Gastrocnemius medialis (tissue), 4 donors: ENCODE measurements around the gene CHCHD3.

Experiments
- POLR2A ChIP-seq, 2 donors: fragments of 450-650 bp; IDR thresholded peaks; one replicate each; pipeline ENCODE4 v1.6.1; 2017; ENCODE audit warnings: antibody characterized with exemption in 2 of 2, mild to moderate bottlenecking in 2 of 2, moderate library complexity in 2 of 2
- TF ChIP-seq, protein P1 (sequence below), 5 experiments: fragments of 450-650 bp in 3 of 5; fragments of 200-600 bp in 2 of 5; sonication (generic) in 2 of 5; IDR thresholded peaks in 4 of 5; conservative IDR thresholded peaks in 1 of 5; 1 replicate in 4 of 5; 2 replicates in 1 of 5; pipeline ENCODE4 v1.5.1; 2016 to 2019; ENCODE audit warnings: antibody characterized with exemption in 5 of 5, mild to moderate bottlenecking in 3 of 5, moderate library complexity in 3 of 5

DNA sequence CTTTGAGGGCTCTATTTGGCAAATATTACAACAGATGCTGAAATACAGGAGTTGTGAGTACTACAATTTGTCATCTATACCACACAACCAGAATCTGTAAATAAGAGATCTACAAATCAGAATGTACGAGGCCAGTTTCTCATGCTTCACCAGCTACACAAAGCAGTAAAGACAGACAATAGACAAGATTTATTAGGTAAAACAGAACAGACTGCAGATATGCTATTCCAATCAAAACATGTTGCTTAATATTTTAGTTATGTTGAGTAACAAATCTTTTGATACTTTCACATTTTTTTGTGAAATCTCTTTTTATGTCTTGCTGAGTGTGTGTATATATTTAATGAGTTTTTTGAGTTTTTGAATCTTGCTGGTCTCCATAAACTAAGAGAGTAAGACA lies 109.1 kb downstream of the CHCHD3 start:
- TF ChIP-seq, protein P1, sequence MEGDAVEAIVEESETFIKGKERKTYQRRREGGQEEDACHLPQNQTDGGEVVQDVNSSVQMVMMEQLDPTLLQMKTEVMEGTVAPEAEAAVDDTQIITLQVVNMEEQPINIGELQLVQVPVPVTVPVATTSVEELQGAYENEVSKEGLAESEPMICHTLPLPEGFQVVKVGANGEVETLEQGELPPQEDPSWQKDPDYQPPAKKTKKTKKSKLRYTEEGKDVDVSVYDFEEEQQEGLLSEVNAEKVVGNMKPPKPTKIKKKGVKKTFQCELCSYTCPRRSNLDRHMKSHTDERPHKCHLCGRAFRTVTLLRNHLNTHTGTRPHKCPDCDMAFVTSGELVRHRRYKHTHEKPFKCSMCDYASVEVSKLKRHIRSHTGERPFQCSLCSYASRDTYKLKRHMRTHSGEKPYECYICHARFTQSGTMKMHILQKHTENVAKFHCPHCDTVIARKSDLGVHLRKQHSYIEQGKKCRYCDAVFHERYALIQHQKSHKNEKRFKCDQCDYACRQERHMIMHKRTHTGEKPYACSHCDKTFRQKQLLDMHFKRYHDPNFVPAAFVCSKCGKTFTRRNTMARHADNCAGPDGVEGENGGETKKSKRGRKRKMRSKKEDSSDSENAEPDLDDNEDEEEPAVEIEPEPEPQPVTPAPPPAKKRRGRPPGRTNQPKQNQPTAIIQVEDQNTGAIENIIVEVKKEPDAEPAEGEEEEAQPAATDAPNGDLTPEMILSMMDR (IDR thresholded peaks at IDR 0.05 in 4 of 5, conservative IDR thresholded peaks at IDR 0.05 in 1 of 5): no peak
- TF ChIP-seq POLR2A (IDR thresholded peaks at IDR 0.05): no peak
